GM23248 (cell line): ENCODE data around the gene OR6X1. TPM values are rescaled to one million over a fixed set of nuclear protein-coding genes. Genes with fewer than 3 reads are reported as not detected.
A peak's percentile ranks its signal among the peaks of the same experiment; 100 is the strongest.

Experiments used
- DNase-seq: peaks from one replicate; pipeline ENCODE4 v3.0.0-alpha.2; 2015
- H2AFZ ChIP-seq: fragments of 200-600 bp; sonication (generic); 2 replicates; pipeline ENCODE4 v1.6.1; 2016; ENCODE audit warnings: antibody characterized with exemption
- H3F3A ChIP-seq: fragments of 200-600 bp; sonication (generic); 2 replicates; pipeline ENCODE4 v1.6.1; 2016; ENCODE audit warnings: mild to moderate bottlenecking, antibody characterized with exemption, mixed run types; ENCODE audit not compliant: insufficient read depth
- H3K27ac ChIP-seq: fragments of 200-600 bp; sonication (generic); 2 replicates; pipeline ENCODE4 v1.5.1; 2016; ENCODE audit warnings: mild to moderate bottlenecking
- H3K27me3 ChIP-seq: fragments of 200-600 bp; sonication (generic); replicated peaks from 2 replicates; pipeline ENCODE4 v1.6.1; 2016; ENCODE audit warnings: mild to moderate bottlenecking; ENCODE audit not compliant: insufficient read depth
- H3K36me3 ChIP-seq: fragments of 200-600 bp; sonication (generic); 2 replicates; pipeline ENCODE4 v1.6.1; 2016; ENCODE audit warnings: low read depth, mild to moderate bottlenecking
- H3K4me1 ChIP-seq: fragments of 200-600 bp; sonication (generic); 2 replicates; pipeline ENCODE4 v1.6.1; 2016; ENCODE audit warnings: mild to moderate bottlenecking; ENCODE audit not compliant: insufficient read depth
- H3K4me2 ChIP-seq: fragments of 200-600 bp; sonication (generic); one replicate; pipeline ENCODE4 v1.6.1; 2016; ENCODE audit warnings: mild to moderate bottlenecking; ENCODE audit not compliant: unreplicated experiment
- H3K4me3 ChIP-seq: fragments of 200-600 bp; sonication (generic); 2 replicates; pipeline ENCODE4 v1.5.1; 2016; ENCODE audit warnings: mild to moderate bottlenecking
- H3K79me2 ChIP-seq: fragments of 200-600 bp; sonication (generic); 2 replicates; pipeline ENCODE4 v1.6.1; 2016; ENCODE audit warnings: mild to moderate bottlenecking; ENCODE audit not compliant: insufficient read depth
- H3K9ac ChIP-seq: fragments of 200-600 bp; sonication (generic); 2 replicates; pipeline ENCODE4 v1.6.1; 2016; ENCODE audit warnings: mild to moderate bottlenecking
- H3K9me2 ChIP-seq: fragments of 200-600 bp; sonication (generic); 2 replicates; pipeline ENCODE4 v1.6.1; 2016; ENCODE audit warnings: mixed run types, mild to moderate bottlenecking, moderate library complexity; ENCODE audit not compliant: insufficient read depth
- H3K9me3 ChIP-seq: fragments of 200-600 bp; sonication (generic); one replicate; pipeline ENCODE4 v1.6.1; 2017; ENCODE audit warnings: low read depth
- H4K20me1 ChIP-seq: fragments of 200-600 bp; sonication (generic); 2 replicates; pipeline ENCODE4 v1.6.0; 2016; ENCODE audit not compliant: insufficient read depth
- EZH2 ChIP-seq: fragments of 200-600 bp; sonication (generic); IDR thresholded peaks from 2 replicates; pipeline ENCODE4 v1.6.1; 2018; ENCODE audit warnings: antibody characterized with exemption, mild to moderate bottlenecking; ENCODE audit not compliant: insufficient read depth, poor library complexity, severe bottlenecking
- EZH2phosphoT487 ChIP-seq: fragments of 200-600 bp; sonication (generic); IDR thresholded peaks from 2 replicates; pipeline ENCODE4 v1.6.1; 2018; ENCODE audit warnings: antibody characterized with exemption, moderate library complexity, mild to moderate bottlenecking, low read depth; ENCODE audit not compliant: insufficient read depth
- whole genome bisulfite sequencing, 2 experiments: methylation state at CpG; one replicate each; pipeline ENCODE4 v1.1.6; 2015 to 2017; ENCODE audit warnings: low lambda C conversion rate in 2 of 2, low coverage in 1 of 2; ENCODE audit errors: missing lambda C conversion rate in 2 of 2; 5-methylcytosine and 5-hydroxymethylcytosine counted together
- in situ Hi-C: fragments of 300-500 bp; cut with MboI; formaldehyde crosslinking; loops from 2 replicates; pipeline ENCODE4 v1.15.0; 2020
- polyA plus RNA-seq: library from polyadenylated mRNA; unstranded; fragments of >200 nt; fragmentation: Nextera tagmentation; extraction: Ambion mirVana; gene quantifications from 2 replicates; pipeline ENCODE4 v1.2.1, GENCODE V29; 2016
- total RNA-seq: library from RNA; depleted of rRNA; stranded (reverse); fragments of >200 nt; shearing (Covaris generic); gene quantifications from 2 replicates; pipeline ENCODE4 v1.2.3, GENCODE V29; 2014

The OR6X1 gene
- total and polyA plus RNA-seq, 2 experiments from 2014 or later, result not detected

DNA sequence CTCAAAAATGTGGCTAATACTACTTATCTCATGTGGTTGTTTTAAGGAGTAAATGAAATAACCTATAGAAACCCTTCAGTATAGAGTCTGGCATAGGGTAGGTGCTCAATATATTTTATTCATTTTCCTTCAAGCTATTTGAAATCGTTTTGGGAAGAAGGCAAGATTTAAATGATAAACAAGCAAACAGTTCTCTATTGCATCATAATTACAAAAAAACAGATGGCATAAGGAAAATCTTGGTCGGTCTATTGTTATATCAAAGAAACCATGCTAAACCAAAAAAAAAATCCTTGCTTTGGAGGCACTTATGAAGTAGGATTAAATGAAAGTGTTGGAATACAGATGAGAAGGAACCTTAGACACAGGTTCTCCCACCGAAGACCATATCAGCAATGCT, 17.5 kb downstream of the OR6X1 start:
- no peak overlapping the region for H3K27ac ChIP-seq
- no peaks in the 10 kb centered on the region for H3K36me3 ChIP-seq
- no peaks in the 10 kb centered on the region for H3K27me3 ChIP-seq
- H3K9me3 ChIP-seq, result no peaks in the 10 kb centered on the region
- no peak overlapping the region for H3K9ac ChIP-seq
- no peak for TF ChIP-seq EZH2phosphoT487
- no peak for TF ChIP-seq EZH2
- DNase-seq, result no peak
- peaks cover 95% of the 10 kb centered on the region for H3K79me2 ChIP-seq
- no peak overlapping the region for H3K4me2 ChIP-seq
- H3K4me3 ChIP-seq, result no peak overlapping the region
- no peaks in the 10 kb centered on the region for H3K9me2 ChIP-seq
- no peaks in the 10 kb centered on the region for H3F3A ChIP-seq
- in situ Hi-C loops, result no loop called here
- H4K20me1 ChIP-seq, result no peaks in the 10 kb centered on the region
- WGBS, 2 experiments, result 80 to 83% methylated on average over 3 of the region's 3 CpGs
- H3K4me1 ChIP-seq, result peaks cover 14% of the 10 kb centered on the region
- no peak overlapping the region for H2AFZ ChIP-seq

DNA sequence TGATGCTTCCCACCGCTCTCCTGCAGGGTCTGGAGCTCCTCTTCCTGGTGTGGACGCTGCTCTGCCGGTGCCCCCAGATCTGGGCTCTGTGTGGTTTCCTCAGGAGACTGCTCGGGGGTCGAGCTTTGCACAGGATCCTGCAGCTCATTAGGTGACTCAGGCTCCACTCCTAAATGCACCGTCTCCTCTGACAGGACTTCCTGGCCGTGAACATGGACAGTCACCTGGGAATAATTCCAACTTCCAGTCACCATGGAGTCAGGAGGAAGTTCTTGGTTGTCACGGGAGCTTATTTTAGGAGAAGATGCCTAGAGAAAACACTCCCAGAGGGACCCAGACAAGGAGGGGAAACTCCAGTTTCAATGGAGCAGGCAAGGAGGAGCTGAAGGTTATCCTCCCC, 24.7 kb downstream of the OR6X1 start:
- H3K27ac ChIP-seq, result no peak overlapping the region
- no peak overlapping the region for H3K4me2 ChIP-seq
- no peaks in the 10 kb centered on the region for H3K9me2 ChIP-seq
- no peaks in the 10 kb centered on the region for H3K9me3 ChIP-seq
- no peak overlapping the region for H2AFZ ChIP-seq
- no peaks in the 10 kb centered on the region for H3K4me1 ChIP-seq
- WGBS, 2 experiments, result 66 to 70% methylated on average over 8 of the region's 8 CpGs
- H3K9ac ChIP-seq, result no peak overlapping the region
- H3F3A ChIP-seq, result no peaks in the 10 kb centered on the region
- H3K27me3 ChIP-seq, result no peaks in the 10 kb centered on the region
- DNase-seq, result peak; percentile 58
- peaks cover 24% of the 10 kb centered on the region for H3K79me2 ChIP-seq
- peaks cover 42% of the 10 kb centered on the region for H3K36me3 ChIP-seq
- in situ Hi-C loops, result no loop called here
- no peak overlapping the region for H3K4me3 ChIP-seq
- TF ChIP-seq EZH2phosphoT487 (no peak), EZH2 (no peak)
- no peaks in the 10 kb centered on the region for H4K20me1 ChIP-seq

DNA sequence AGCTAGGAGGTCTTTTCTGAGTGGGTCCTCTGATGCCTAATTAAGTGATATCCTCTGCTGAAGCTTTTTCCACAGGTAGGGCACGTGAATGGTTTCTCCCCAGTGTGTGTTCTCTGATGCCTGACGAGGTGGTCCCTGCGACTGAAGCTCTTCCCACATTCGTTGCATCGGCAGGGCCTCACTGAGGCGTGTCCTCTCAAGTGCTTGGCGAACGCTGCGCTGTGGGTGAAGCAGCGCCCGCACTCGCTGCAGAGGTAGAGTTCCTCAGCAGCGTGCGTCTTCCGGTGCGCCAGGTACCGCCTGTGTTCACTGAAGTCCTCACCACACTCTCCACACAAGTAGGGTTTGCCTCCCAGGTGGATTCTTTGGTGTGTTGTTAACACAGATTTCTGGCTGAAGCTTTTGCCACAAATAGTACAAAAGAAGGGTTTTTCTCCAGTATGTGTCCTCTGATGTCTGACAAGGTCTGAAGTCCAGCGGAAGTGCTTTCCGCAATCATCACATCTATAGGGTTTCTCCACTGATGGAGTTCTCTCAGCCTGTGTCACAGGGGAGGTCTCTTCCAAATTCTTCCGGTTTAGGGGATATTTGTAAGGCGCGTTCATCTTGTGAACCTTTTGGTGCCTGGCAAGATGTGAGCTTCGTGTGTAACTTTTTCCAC, 28.2 kb downstream of the OR6X1 start:
- Histone ChIP-seq H3K9ac (no peak overlapping the region), H3K9me3 (no peaks in the 10 kb centered on the region), H2AFZ (no peak overlapping the region), H3K27ac (no peak overlapping the region), H3K79me2 (no peaks in the 10 kb centered on the region), H3K9me2 (no peaks in the 10 kb centered on the region), H3K27me3 (no peaks in the 10 kb centered on the region), H3K4me3 (no peak overlapping the region), H3K4me2 (no peak overlapping the region), H4K20me1 (no peaks in the 10 kb centered on the region), H3K4me1 (no peaks in the 10 kb centered on the region), H3F3A (no peaks in the 10 kb centered on the region), H3K36me3 (peaks cover 51% of the 10 kb centered on the region)
- TF ChIP-seq EZH2 (no peak), EZH2phosphoT487 (no peak)
- no peak for DNase-seq
- WGBS, 2 experiments, result 97% methylated on average over 23 of the region's 23 CpGs
- in situ Hi-C loops, result no loop called here

DNA sequence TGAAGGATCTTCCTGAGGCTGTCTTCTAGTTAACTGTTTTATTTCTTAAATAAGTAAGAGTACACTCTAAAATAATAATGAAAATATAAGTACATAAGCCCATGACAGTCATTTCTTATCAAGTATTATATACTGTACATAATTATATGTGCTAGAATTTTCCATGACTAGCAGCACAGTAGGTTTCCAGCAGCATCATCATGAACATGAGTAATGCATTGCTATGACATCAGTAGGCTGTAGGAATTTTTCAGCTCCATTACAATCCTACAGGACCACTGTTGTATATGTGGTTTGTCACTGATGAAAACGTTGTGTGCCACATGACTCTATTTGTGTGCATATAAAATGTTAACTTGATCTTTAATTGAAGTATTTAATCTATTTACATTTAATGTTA, 34.9 kb downstream of the OR6X1 start:
- no peaks in the 10 kb centered on the region for H3K4me1 ChIP-seq
- H3K36me3 ChIP-seq, result peaks cover 7% of the 10 kb centered on the region; the same call in 1 of the 2 replicates
- H2AFZ ChIP-seq, result no peak overlapping the region
- H3K27ac ChIP-seq, result peak overlapping the region; percentile 42; the same call in 1 of the 2 replicates
- H4K20me1 ChIP-seq, result no peaks in the 10 kb centered on the region
- no peaks in the 10 kb centered on the region for H3F3A ChIP-seq
- no peaks in the 10 kb centered on the region for H3K79me2 ChIP-seq
- in situ Hi-C loops, result no loop called here
- no peaks in the 10 kb centered on the region for H3K9me3 ChIP-seq
- WGBS, 2 experiments, result 18 to 29% methylated on average over 1 of the region's 1 CpG
- H3K27me3 ChIP-seq, result peaks cover 11% of the 10 kb centered on the region
- DNase-seq, result peak; percentile 82
- no peak overlapping the region for H3K4me2 ChIP-seq
- H3K4me3 ChIP-seq, result no peak overlapping the region
- TF ChIP-seq EZH2, result no peak
- TF ChIP-seq EZH2phosphoT487, result no peak
- no peak overlapping the region for H3K9ac ChIP-seq
- H3K9me2 ChIP-seq, result no peaks in the 10 kb centered on the region
